ENCODE results near the gene CLDN18. TPM values are rescaled to one million over a fixed set of nuclear protein-coding genes. Genes with fewer than 3 reads are reported as not detected.

Gene CLDN18
- total and polyA plus RNA-seq, 2 donors (not counting 3 experiments of a cell fraction or from before 2014, with no cell fraction given): not detected

DNA sequence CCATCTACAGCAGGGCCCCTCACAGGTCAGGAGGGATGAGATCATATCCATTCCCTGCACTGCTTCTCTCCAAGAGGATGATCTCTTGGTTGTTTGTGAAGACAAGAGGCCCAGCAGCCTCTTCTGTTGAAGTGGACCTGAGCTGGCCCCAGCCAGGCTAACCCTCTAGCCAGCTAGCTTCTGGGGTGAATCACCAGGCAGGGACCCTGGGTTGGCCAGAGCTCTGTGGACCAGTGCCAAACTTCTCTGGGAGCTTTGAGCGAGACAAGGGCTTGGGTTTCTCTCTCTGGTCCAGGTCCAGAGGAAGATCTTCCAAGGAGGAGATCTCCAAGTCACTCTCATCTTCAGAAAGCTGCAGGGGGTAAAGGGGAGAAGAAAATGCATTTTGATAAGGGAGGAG lies 52.7 kb downstream of the CLDN18 start:
- no peaks in the 10 kb centered on the region for H3K79me2 ChIP-seq (ENCODE audit: control insufficient read depth, insufficient read depth, low read length)
- H3K27me3 ChIP-seq (ENCODE audit: control insufficient read depth in 2 of 2, insufficient read depth in 2 of 2, low read length in 2 of 2): no peaks in the 10 kb centered on the region
- H3K9ac ChIP-seq (replicated peaks; ENCODE audit: extremely low read depth, insufficient read depth, low read length): no peak overlapping the region
- DNase-seq (ENCODE audit: low read depth, low spot score) (no peak), FAIRE-seq (no peak)
- BruUV-seq (replicated peaks): no TSS peak
- intact Hi-C loops (cut with micrococcal nuclease) (no loop called here), dilution Hi-C loops (cut with MboI; ENCODE audit: extremely low pct_ligation_motif_present, low sequenced_read_pairs) (no loop called here)
- H2AFZ ChIP-seq (ENCODE audit: low read depth, low read length): no peak overlapping the region
- H3K27ac ChIP-seq (ENCODE audit: insufficient read depth, low read depth, low read length): no peak overlapping the region
- ChIA-PET POLR2A (no interaction called here), CTCF (interaction anchor here (2.8 to 5.5 kb wide), 2 partner anchors 10 to 56 kb away, joined by 16 to 69 read pairs; no protein-coding TSS in a partner anchor)
- TF ChIP-seq POLR2A (IDR thresholded peaks at IDR 0.05; ENCODE audit: low read depth, low read length) (no peak), GATA2 (IDR thresholded peaks at IDR 0.05; ENCODE audit: insufficient read depth, insufficient read length, low read depth, low read length) (no peak), EZH2 (IDR thresholded peaks at IDR 0.05; ENCODE audit: borderline replicate concordance, low read depth, low read length, severe bottlenecking) (no peak), POLR2AphosphoS5 (IDR thresholded peaks at IDR 0.05; ENCODE audit: insufficient read depth, low read depth, low read length) (no peak), MAX (IDR thresholded peaks at IDR 0.05; ENCODE audit: insufficient read depth, insufficient read length) (no peak), CTCF (IDR thresholded peaks at IDR 0.05; ENCODE audit: extremely low read depth in 1 of 2, insufficient read depth in 1 of 2, low read depth in 1 of 2, low read length in 2 of 2) (no peak), FOS (IDR thresholded peaks at IDR 0.05; ENCODE audit: borderline replicate concordance, insufficient read depth, low read length) (no peak)
- no peaks in the 10 kb centered on the region for H3K4me1 ChIP-seq (ENCODE audit: control insufficient read depth, extremely low read depth, insufficient read depth, low read length)
- no peak overlapping the region for H3K4me3 ChIP-seq (replicated peaks in 1 of 3; ENCODE audit: insufficient read depth in 1 of 3, low read depth in 1 of 3, low read length in 3 of 3)
- no peaks in the 10 kb centered on the region for H3K36me3 ChIP-seq (ENCODE audit: control insufficient read depth in 2 of 2, extremely low read depth in 1 of 2, insufficient read depth in 2 of 2, low read length in 2 of 2)
- H3K9me3 ChIP-seq (replicated peaks; ENCODE audit: control insufficient read depth, insufficient read depth, low read length): no peaks in the 10 kb centered on the region
- H3K9me1 ChIP-seq (replicated peaks; ENCODE audit: control insufficient read depth, extremely low read depth, insufficient read depth, low read length): no peaks in the 10 kb centered on the region
- no peaks in the 10 kb centered on the region for H4K20me1 ChIP-seq (replicated peaks; ENCODE audit: control insufficient read depth, extremely low read depth, insufficient read depth, low read length)
- H3K4me2 ChIP-seq (ENCODE audit: insufficient read depth, low read length): no peak overlapping the region
